GM19467 (cell line): Measurements from ENCODE around the gene TMOD1.
"Not testable (repeated sequence)": the region's sequence is repeated elsewhere in the genome, so short reads cannot be mapped to it uniquely, and the experiment has no call there.

Experiments
- ATAC-seq: cut with Tn5 transposase; IDR thresholded peaks from one replicate; pipeline ENCODE4 v1.9.1; 2021; ENCODE audit warnings: mild to moderate bottlenecking, moderate library complexity; ENCODE audit not compliant: unreplicated experiment

The TMOD1 gene

GRCh38 chr9:97563458-97564135 lies 62.1 kb downstream of the TMOD1 start:
- ATAC-seq, result no peak

GRCh38 chr9:97564291-97565175 lies 63.1 kb downstream of the TMOD1 start:
- ATAC-seq, result no peak

GRCh38 chr9:97565262-97565661 lies 63.8 kb downstream of the TMOD1 start:
- no peak for ATAC-seq

GRCh38 chr9:97567182-97567893 lies 65.9 kb downstream of the TMOD1 start:
- no peak for ATAC-seq

GRCh38 chr9:97567894-97568202 lies 66.4 kb downstream of the TMOD1 start:
- no peak for ATAC-seq

GRCh38 chr9:97568461-97569275 lies 67.2 kb downstream of the TMOD1 start:
- ATAC-seq, result no peak

- no peak for ATAC-seq
These were observed 69.4 kb downstream of the TMOD1 start for GRCh38 chr9:97570899-97571298.

- no peak for ATAC-seq
These were observed 70.2 kb downstream of the TMOD1 start for GRCh38 chr9:97571664-97572063.

GRCh38 chr9:97572196-97572891 lies 70.9 kb downstream of the TMOD1 start:
- ATAC-seq, result no peak

- ATAC-seq, result no peak
These were observed 71.5 kb downstream of the TMOD1 start for GRCh38 chr9:97572892-97573365.

- ATAC-seq, result no peak
These were observed 72.1 kb downstream of the TMOD1 start for GRCh38 chr9:97573482-97574073.

- not testable (repeated sequence) for ATAC-seq
These were observed 72.7 kb downstream of the TMOD1 start for GRCh38 chr9:97574101-97574571.

- not testable (repeated sequence) for ATAC-seq
These were observed 73.6 kb downstream of the TMOD1 start for GRCh38 chr9:97574921-97575672.

- no peak for ATAC-seq
These were observed 74.3 kb downstream of the TMOD1 start for GRCh38 chr9:97575673-97576200.

GRCh38 chr9:97577051-97577450 lies 75.6 kb downstream of the TMOD1 start:
- ATAC-seq, result no peak

GRCh38 chr9:97578846-97579245 lies 77.4 kb downstream of the TMOD1 start:
- no peak for ATAC-seq

GRCh38 chr9:97579914-97580313 lies 78.4 kb downstream of the TMOD1 start:
- no peak for ATAC-seq

- not testable (repeated sequence) for ATAC-seq
These were observed 80.1 kb downstream of the TMOD1 start for GRCh38 chr9:97581590-97581989.

GRCh38 chr9:97584778-97585177 lies 83.3 kb downstream of the TMOD1 start:
- not testable (repeated sequence) for ATAC-seq
